PFSK-1 (cell line): ENCODE data around the gene TMEM240.

Experiments
- FOXP2 ChIP-seq: optimal IDR thresholded peaks from 2 replicates; pipeline ENCODE3; 2011; ENCODE audit warnings: borderline replicate concordance, control low read depth, inconsistent platforms; ENCODE audit not compliant: insufficient read depth; ENCODE audit errors: extremely low read length, extremely low read depth
- POLR2AphosphoS5 ChIP-seq: IDR thresholded peaks from 2 replicates; pipeline ENCODE4 v1.6.1; 2012; ENCODE audit warnings: low read depth, mild to moderate bottlenecking, control low read depth, low read length, moderate library complexity
- REST ChIP-seq, 2 experiments: IDR thresholded peaks; 2 replicates each; pipeline versions ENCODE4 v1.6.1 to v1.8.0; 2011 to 2012; ENCODE audit warnings: low read depth in 2 of 2, low read length in 2 of 2, control low read depth in 1 of 2, inconsistent platforms in 1 of 2, mild to moderate bottlenecking in 1 of 2, moderate library complexity in 1 of 2; ENCODE audit not compliant: insufficient read depth in 1 of 2
- SIN3A ChIP-seq: IDR thresholded peaks from 2 replicates; pipeline ENCODE4 v1.6.1; 2012; ENCODE audit warnings: mild to moderate bottlenecking, low read length, moderate library complexity, borderline replicate concordance; ENCODE audit not compliant: insufficient read depth
- TAF1 ChIP-seq: IDR thresholded peaks from 2 replicates; pipeline ENCODE4 v1.6.1; 2012; ENCODE audit warnings: low read length, control low read depth, borderline replicate concordance; ENCODE audit not compliant: insufficient read depth

TMEM240 gene

GRCh38 chr1:1527092-1527816, 13.2 kb downstream of the TMEM240 start:
- TF ChIP-seq REST (IDR thresholded peaks at IDR 0.05; ENCODE audit: insufficient read depth in 1 of 2, low read depth in 2 of 2, low read length in 2 of 2) (no peak), FOXP2 (no peak), POLR2AphosphoS5 (no peak), SIN3A (no peak), TAF1 (no peak)

- TF ChIP-seq TAF1 (no peak), POLR2AphosphoS5 (no peak), SIN3A (no peak), REST (IDR thresholded peaks at IDR 0.05; ENCODE audit: insufficient read depth in 1 of 2, low read depth in 2 of 2, low read length in 2 of 2) (no peak), FOXP2 (no peak)
Measured at GRCh38 chr1:1521331-1521730, 19.1 kb downstream of the TMEM240 start.

DNA sequence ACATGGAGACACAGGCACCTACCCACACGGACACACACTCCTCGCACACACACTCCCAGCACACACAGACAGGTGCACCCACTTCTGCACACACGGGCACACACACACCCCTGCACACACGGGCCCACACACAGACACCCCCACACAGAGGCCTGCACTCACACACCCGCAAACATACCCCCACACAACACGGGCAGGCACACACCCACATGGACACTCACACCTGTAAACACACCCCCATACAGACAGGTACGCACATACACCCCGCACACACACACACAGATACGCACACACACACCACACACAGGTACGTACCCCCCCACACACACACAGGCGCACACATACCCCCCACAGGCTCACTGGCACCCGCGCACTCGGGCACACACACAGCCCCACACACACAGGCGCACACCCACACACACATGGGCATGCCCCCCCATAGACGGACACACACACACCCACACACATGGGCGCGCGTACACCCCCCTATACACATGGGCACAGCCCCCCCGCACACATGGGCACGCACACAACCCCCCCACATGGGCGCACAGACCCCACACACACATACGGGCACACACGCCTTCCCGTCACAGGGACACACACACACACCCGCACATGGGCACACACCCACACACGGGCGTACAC, 22.3 kb downstream of the TMEM240 start:
- TF ChIP-seq POLR2AphosphoS5 (no peak), SIN3A (no peak), TAF1 (no peak), FOXP2 (no peak), REST (IDR thresholded peaks at IDR 0.05; ENCODE audit: insufficient read depth in 1 of 2, low read depth in 2 of 2, low read length in 2 of 2) (no peak)

DNA sequence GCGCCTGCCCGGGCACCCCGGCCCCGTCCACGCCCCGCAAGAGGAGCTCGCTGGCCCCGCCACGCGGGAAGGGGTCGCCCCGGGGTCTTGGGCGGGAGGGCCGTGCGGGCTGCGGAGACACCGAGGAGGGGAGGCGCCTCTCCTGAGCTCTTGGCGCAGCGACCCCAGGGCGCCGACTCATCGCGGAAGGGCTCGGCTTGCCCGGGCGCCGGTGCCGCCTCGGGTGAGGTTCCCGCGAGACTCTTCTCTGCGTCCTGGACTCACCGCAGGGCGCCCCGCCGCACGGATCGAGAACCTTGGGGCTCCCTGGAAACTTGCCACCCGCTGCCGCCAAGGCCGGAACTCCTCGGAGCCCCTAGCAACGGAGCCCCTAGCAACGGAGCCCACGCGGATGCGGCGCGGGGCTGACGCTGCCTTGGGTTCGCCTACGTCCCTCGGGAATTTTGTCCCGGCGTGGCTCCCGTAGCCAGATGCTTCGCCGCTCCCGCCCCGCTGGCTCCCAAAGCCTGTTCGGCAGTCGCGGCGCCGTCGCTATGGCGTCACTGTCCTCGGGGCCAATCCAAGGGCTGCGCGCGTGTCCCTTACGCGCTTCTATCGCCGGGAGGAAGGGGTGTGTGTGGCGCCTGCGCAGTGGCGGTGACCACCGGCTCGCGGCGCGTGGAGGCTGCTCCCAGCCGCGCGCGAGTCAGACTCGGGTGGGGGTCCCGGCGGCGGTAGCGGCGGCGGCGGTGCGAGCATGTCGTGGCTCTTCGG, 28.7 kb downstream of the TMEM240 start, which contains the start of gene ATAD3A:
TSS of gene ATAD3A (plus strand) at position 630 of the 753 bp plus-strand sequence. CDS start at position 737, 107 bp downstream.
- 0 out of 2 replicates have a peak, but pooled peaks have one; percentile 6 for TF ChIP-seq TAF1
- TF ChIP-seq REST (IDR thresholded peaks at IDR 0.05; ENCODE audit: insufficient read depth in 1 of 2, low read depth in 2 of 2, low read length in 2 of 2), result no peak; a peak in 1 of 4 replicates
- peak; percentile 61 for TF ChIP-seq POLR2AphosphoS5
- peak; percentile 78 for TF ChIP-seq FOXP2
- TF ChIP-seq SIN3A, result no peak
